Measurements from ENCODE around the gene FABP3. TPM values are rescaled to one million over a fixed set of nuclear protein-coding genes. Genes with fewer than 3 reads are reported as not detected.

FABP3 gene
- total RNA-seq, 1 donor from 2014 or later, result 0.74 TPM

DNA sequence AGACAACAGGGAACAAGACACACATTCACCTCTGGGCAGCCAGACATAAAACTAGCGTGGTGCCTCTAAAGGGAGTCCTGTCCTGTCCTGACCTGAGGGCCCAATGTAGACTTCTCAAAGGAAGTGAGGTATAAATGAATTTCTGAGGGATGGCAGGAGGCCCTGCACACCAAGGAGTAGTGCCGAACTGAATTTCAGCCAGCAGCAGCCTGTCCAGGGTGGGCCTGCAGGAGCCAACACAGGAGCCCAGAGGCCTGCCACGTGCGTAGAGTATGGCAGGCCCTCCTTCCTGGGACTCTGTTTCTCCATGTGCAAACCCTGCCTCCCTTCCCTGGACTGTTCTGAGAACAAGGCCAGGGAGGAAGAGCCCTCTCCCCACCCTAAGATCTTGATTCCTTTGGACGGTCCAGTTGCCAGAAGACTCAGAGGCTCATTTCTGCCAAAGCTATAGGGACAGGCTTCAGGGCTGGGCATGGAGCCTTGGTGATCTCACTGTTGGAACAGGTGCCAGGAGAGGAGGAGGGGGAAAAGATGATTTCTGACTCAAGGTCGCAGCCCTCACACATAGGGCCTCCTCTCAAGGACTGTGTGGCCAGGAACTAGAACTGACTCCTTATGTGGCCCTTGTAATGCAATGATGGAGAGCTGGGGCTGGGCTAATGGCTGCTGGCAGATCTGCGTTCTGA lies 1.8 kb upstream of the FABP3 start:
- Mint-ChIP-seq H3K36me3 (ENCODE audit: insufficient read depth) (no peaks in the 10 kb centered on the region), H3K27me3 (peaks cover 8% of the 10 kb centered on the region), H3K4me3 (ENCODE audit: low read depth) (no peak overlapping the region), H3K27ac (peak overlapping the region; percentile 44), H3K4me1 (ENCODE audit: low read depth) (peaks cover 18% of the 10 kb centered on the region), H3K9me3 (ENCODE audit: low read depth) (no peaks in the 10 kb centered on the region)
- no peak for DNase-seq (ENCODE audit: low spot score, unreplicated experiment)
- TF ChIP-seq, protein P1, sequence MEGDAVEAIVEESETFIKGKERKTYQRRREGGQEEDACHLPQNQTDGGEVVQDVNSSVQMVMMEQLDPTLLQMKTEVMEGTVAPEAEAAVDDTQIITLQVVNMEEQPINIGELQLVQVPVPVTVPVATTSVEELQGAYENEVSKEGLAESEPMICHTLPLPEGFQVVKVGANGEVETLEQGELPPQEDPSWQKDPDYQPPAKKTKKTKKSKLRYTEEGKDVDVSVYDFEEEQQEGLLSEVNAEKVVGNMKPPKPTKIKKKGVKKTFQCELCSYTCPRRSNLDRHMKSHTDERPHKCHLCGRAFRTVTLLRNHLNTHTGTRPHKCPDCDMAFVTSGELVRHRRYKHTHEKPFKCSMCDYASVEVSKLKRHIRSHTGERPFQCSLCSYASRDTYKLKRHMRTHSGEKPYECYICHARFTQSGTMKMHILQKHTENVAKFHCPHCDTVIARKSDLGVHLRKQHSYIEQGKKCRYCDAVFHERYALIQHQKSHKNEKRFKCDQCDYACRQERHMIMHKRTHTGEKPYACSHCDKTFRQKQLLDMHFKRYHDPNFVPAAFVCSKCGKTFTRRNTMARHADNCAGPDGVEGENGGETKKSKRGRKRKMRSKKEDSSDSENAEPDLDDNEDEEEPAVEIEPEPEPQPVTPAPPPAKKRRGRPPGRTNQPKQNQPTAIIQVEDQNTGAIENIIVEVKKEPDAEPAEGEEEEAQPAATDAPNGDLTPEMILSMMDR (IDR thresholded peaks at IDR 0.05; ENCODE audit: unreplicated experiment), result no peak

DNA sequence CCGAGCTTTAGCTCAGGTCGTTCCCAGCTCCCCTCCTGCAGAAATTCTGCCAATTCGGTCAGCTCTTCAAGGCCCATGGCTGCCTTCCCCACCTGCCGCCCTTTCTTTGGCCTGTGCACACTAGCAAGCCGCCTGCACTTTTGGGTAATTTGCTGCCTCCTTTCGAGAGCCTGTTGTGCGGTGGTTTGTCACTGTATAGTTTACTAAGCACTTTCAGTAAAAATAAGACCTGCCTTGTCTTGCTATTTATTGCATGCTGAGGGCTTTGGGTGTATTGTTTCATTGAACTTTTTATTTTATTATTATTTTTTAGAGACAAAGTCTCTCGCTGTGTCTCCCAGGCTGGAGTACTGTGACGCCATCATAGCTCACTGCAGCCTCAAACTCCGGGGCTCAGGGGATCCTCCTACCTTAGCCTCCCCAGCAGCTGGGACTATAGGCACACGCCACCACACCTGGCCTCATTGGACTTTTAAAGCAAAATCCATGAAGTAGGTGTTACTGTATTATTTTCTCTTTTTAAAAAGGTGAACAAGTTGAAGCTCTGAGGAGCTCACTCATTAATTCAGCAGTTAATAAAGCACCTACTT lies 1.1 kb upstream of the FABP3 start:
- Mint-ChIP-seq H3K27me3 (peaks cover 8% of the 10 kb centered on the region), H3K4me3 (ENCODE audit: low read depth) (peak overlapping the region; percentile 72), H3K9me3 (ENCODE audit: low read depth) (no peaks in the 10 kb centered on the region), H3K27ac (peak overlapping the region; percentile 96), H3K36me3 (ENCODE audit: insufficient read depth) (no peaks in the 10 kb centered on the region), H3K4me1 (ENCODE audit: low read depth) (peaks cover 18% of the 10 kb centered on the region)
- DNase-seq (ENCODE audit: low spot score, unreplicated experiment), result no peak
- TF ChIP-seq, protein P1 (IDR thresholded peaks at IDR 0.05; ENCODE audit: unreplicated experiment), result no peak

DNA sequence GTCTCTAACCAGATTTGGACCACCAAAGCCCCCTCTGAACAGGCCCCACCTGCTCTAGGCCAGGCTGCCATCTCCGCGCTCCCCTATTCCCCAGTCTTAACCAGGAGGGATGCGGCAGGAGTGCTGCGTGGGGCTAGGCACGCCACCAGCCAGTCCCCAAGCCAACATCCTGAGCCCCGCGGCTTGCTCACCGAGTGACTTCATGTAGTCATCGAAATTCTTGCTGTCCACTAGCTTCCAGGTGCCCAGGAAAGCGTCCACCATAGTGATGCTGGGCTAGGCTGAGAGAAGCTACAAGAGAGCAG lies 173 bp downstream of the FABP3 start:
- TF ChIP-seq, protein P1 (IDR thresholded peaks at IDR 0.05; ENCODE audit: unreplicated experiment), result no peak
- peaks cover 5% of the 10 kb centered on the region for H3K27me3 Mint-ChIP-seq

DNA sequence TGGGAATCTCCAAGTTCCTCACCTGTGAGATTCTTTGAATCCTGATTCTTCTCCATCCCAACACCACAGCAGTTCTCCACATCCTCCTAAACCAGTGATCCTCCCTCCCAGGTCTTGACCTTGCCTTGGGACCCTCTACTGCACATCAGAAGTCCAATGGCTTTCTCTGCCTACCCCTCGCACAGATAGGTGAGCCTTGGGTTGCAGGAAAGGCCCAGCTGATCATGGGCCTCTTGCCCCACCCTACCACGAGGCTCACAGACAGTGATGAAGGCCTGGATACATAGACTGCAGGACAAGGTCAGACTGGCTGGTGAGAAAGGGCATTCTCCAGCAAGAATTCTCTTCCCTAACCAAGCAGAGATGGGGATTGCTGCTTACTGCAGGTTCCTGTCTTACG lies 825 bp downstream of the FABP3 start:
- no peak for DNase-seq (ENCODE audit: low spot score, unreplicated experiment)
- peak overlapping the region; percentile 20 for H3K4me3 Mint-ChIP-seq (ENCODE audit: low read depth)
- H3K4me1 Mint-ChIP-seq (ENCODE audit: low read depth), result peaks cover 16% of the 10 kb centered on the region
- TF ChIP-seq, protein P1 (IDR thresholded peaks at IDR 0.05; ENCODE audit: unreplicated experiment), result no peak
- peaks cover 5% of the 10 kb centered on the region for H3K27me3 Mint-ChIP-seq
- H3K36me3 Mint-ChIP-seq (ENCODE audit: insufficient read depth), result no peaks in the 10 kb centered on the region
- no peaks in the 10 kb centered on the region for H3K9me3 Mint-ChIP-seq (ENCODE audit: low read depth)
- no peak overlapping the region for H3K27ac Mint-ChIP-seq

More for the DNA sequence above, 173 bp downstream of the FABP3 start:
- no peaks in the 10 kb centered on the region for H3K36me3 Mint-ChIP-seq (ENCODE audit: insufficient read depth)
- no peak for DNase-seq (ENCODE audit: low spot score, unreplicated experiment)
- H3K9me3 Mint-ChIP-seq (ENCODE audit: low read depth), result no peaks in the 10 kb centered on the region
- H3K4me1 Mint-ChIP-seq (ENCODE audit: low read depth), result peaks cover 18% of the 10 kb centered on the region
- H3K4me3 Mint-ChIP-seq (ENCODE audit: low read depth), result peak overlapping the region; percentile 23
- H3K27ac Mint-ChIP-seq, result peak overlapping the region; percentile 38

DNA sequence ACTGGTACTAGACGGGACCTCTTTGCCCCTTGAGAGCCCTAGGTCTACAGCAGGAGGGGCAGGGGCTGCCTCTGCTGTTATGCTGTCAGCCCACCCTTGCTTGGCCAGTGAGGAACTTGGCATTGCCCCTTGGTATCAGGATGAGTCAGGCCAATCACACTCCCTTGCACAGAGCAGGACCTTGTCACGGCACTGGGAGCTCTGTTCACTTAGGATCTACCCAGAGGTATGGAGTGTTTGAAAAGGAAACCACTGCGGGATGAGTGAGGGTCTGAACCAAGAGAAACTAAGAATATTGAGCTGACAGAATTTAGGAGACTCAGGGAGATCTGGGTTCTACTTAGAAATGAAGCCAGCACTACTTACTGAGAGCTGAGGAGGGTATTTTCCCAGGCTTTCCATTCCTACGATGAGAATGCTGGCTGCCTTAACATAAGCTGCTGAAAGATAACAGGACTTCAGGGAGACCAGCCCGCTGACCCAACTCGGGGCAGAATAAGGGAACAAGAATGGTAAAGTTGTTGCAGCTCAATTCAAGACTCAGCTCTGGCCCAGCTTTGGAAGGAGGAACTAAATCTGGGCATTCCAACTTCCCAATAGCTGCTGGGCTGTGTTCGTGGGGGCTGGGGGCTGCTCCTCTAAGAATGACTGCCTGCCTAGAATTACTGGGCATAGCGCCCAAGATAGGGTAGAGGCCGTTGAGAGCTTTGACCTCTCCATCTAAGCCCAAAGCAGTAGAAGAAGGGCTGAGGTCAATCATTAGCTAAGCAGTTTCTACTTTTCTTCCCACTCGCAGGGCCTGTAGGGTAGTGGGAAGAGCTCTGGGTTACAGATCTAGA lies 1.5 kb downstream of the FABP3 start:
- no peak for DNase-seq (ENCODE audit: low spot score, unreplicated experiment)
- peaks cover 16% of the 10 kb centered on the region for H3K4me1 Mint-ChIP-seq (ENCODE audit: low read depth)
- no peaks in the 10 kb centered on the region for H3K9me3 Mint-ChIP-seq (ENCODE audit: low read depth)
- H3K4me3 Mint-ChIP-seq (ENCODE audit: low read depth), result no peak overlapping the region
- TF ChIP-seq, protein P1 (IDR thresholded peaks at IDR 0.05; ENCODE audit: unreplicated experiment), result no peak
- H3K27me3 Mint-ChIP-seq, result peaks cover 5% of the 10 kb centered on the region
- H3K36me3 Mint-ChIP-seq (ENCODE audit: insufficient read depth), result no peaks in the 10 kb centered on the region
- H3K27ac Mint-ChIP-seq, result no peak overlapping the region

Measured in progenitor cell of endocrine pancreas (in vitro differentiated cells).